ENCODE data around the gene CLCN5.
A peak's percentile ranks its signal among the peaks of the same experiment; 100 is the strongest.
"Not testable (repeated sequence)": the region's sequence is repeated elsewhere in the genome, so short reads cannot be mapped to it uniquely, and the experiment has no call there.

The CLCN5 gene

DNA sequence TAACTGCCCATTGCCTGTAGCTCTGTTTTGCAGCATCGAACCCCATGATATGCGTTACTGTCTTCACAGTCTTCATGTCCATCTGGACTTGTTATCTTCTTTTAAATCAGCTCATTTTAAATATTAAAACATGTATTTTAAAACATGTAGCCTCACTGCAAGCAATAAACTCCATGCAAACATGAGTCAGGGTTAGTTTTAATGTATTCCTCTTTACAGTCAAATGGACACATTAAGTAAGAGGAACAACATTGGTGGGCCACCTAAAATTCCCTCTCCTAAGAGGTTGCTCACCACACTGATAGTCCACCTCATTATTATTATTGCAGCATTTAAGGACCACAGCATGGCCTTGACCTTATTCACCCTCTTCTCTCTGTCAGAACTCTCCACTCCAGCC lies 74.1 kb downstream of the CLCN5 start:
- DNase-seq: no peak

DNA sequence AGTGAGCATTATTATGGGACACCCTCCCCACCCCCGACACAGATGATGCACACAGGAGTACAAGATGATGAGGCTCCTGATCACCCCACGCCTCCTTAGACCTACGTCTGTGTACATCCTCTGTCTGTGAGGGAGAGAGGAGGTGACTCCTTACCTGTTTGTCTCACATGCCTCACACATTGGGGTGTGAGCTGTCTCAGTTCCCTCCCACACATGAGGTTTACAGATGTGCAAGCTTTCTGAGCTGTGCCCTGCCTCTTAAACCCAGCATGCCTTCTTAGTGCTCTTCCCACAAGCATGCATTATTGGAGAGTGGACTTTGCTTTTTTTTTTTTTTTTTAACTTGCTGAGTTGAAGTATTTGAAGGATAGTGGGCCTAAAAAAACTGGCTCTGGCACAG lies 76.7 kb downstream of the CLCN5 start:
- no peak for DNase-seq

DNA sequence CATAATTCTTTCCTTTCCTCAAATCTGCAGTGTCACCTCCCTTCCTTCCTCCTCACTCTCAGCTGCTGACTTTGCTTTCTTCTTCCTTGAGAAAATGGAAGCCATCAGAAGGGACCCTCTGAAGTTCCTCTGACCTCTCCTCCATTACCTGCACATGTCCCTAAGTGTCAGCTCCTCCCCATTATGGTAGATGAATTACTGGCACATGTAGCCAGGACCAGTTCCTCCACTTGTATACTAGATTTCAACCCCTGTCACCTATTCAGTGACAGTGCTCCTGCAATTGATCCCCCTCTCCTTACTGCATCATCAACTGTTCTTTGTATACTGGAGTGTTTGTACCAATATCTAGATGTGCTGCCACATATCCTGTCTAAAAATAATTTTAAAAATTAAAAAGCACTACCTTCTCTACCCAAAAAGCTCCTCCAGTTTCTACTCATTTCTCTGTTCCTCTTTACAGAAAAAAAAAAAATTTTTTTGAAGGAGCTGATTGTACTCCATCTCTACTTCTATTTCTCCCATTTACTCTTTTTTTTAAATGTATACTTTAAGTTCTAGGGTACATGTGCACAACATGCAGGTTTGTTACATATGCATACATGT lies 78.6 kb downstream of the CLCN5 start:
- DNase-seq: no peak

DNA sequence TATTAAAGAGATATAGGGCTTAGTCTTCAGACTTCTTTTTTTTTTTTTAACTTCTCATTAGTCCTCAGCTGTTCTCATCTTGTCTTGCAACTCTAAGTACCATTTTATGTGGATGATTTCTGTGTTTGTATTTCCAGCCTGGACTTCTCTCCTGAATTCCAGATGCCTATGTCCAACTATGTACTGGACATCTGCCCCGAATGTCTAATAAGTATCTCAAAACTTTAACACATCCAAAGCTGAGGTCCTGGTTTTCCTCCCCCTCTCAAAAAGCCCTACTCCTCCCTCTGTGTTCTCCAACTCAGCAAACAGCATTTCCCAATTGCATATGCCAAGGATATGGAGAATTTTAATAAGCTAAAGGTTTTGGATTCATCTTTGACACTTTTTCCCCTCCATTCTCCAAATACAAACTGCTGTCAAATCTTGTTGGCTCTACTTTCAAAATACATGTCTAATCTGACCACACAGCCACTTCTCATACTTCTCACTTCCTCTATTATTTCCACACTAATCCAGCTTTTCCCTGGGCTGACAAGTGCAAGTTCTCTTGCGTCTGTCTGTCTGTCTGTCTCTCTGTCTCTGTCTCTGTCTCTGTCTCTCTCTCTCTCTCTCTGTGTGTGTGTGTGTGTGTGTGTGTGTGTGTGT lies 79.8 kb downstream of the CLCN5 start:
- no peak for DNase-seq

DNA sequence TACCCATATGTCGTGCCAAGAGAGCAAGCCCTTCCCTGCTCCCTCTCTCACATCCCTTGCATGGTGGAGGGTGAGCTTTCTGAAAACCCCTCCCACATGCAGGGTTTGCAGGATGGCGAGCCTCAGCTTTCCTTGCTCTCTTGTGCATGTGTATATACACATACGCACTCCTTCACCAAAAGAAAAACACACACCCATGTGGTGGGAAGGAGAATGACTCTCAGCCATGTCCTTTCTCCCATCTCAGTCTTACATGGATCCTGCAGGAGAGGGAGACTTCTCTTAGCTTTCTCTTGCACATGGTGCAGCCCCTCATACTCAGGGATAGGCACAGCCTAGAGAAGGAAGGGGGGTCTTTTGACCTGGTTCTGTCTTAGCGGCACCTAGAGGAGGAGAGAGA lies 81.1 kb downstream of the CLCN5 start:
- no peak for DNase-seq

DNA sequence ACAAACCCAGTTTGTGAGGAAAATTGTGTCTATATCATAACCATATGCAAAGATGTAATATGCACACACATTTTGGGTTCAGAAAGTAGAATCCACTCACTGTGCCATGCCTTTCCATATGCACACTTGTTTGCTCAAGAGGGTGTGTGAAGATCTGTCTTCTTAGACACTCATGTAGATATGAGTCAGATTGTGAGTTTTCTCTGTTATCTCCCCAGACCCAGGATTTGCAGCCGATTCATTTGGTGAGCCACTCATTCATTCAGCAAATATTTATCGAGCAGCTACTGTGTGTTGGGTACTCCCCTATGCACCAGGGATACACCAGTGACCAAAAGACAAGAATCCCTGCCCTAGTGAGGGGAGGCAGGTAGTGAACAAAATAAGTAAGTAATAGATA lies 81.5 kb downstream of the CLCN5 start:
- DNase-seq: no peak

DNA sequence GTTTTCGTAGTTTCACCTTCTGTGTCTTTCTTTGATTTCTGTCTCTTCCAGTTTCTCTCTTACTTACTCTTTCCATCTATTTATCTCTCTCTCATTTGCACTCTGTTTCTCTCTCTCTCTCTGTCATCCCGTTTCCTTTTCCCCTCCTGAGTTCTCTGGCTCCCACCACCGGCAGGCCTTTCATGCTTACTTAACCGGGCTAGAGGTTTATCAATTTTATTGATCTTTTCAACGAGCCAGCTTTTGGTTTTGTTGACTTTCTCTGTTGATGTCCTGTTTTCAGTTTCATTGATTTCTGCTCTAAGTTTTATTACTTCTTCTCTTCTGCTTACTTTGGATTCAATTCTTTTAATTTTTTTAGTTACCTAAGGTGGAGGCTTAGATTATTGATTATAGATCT lies 103.2 kb downstream of the CLCN5 start:
- DNase-seq: not testable (repeated sequence)

DNA sequence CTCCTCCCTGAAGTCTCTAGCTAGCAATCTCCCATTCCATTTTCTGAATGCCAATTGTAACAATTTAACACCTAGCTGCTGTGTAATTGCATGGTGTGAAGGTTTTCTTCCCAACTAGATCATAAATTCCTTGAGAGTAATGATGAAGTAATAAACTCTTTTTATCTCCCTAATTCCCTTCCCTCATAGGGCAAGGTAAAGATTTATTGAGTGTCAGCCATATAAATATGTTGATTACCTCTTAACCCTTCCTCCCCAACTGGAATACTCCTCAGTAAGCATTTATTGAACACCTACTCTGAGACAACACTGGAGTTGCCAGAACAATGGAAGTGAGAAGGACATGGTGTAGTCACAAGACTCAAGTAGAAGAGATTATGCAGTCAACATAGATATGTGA lies 112.7 kb downstream of the CLCN5 start:
- DNase-seq: no peak

DNA sequence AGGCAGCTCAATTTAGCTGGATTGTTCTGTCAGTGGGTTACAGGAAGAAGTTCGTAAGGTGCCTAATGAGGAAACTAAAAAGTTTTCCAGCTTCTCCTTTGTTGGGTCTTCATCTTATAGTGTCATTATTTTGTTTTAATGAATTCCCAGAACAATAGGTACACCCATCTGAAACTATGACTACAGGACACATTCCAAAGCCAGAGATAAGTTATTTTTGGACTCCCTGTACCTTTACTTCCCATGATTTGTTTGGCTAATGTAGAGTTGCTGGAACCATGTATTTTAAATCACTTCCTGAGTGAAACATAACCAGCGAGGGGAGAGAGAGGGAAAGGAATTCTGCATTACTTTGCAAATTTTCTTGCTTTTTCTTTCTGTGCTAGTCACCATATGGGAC lies 114.0 kb downstream of the CLCN5 start:
- no peak for DNase-seq

DNA sequence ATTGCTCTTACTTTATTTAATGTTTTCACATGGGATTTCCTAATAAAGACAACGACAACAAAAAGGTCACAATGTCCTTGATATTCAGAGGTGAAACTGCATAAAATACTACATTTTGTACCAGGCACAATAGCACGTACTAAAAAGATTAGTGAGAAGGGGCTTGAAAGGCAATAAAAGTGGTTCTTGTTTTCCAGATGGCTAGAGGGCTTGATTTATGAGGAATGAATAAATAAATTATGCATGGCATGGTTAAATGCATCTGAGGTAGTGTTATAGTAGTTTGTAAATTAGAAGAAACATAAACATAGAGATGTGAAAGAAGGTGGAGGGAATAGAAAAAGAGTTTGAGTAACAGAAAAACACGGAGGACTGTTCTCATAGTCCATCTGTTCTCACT lies 123.4 kb downstream of the CLCN5 start:
- DNase-seq: no peak

DNA sequence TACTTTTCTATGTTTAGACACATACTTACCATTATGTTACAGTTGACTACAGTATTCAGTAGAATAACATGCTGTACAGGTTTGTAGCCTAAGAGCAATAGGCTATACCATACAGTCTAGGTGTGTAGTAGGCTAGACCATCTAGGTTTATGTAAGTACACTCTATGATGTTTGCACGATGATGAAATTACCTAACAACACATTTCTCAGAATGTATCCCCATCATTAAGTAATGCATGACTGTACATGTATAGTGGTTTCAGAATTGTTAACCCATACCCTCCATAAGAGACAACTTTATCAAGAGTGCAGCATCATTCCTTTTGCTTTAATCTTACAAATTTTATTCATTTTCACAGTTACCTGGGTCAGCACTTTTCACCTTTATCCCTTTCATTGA lies 126.8 kb downstream of the CLCN5 start:
- no peak for DNase-seq

DNA sequence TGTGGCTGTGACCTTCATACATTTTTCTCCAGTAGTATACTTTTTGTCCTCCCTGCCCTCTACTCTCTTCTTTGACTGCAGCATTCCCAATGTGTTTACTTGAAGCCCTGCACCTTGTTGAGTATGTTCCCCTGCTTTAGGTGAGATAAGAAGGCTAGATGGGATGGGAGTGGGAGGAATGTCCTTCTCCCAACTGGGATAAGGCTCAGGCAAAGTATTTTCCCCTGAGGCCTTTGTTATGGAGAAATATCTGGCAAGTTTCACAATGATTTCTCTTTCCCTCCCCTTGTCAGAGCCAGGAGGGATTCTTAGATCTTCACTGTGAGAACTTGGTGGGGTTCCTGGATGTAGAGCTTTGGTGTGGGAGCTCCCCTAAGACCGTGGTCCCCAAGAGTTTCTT lies 131.8 kb downstream of the CLCN5 start:
- no peak for DNase-seq

DNA sequence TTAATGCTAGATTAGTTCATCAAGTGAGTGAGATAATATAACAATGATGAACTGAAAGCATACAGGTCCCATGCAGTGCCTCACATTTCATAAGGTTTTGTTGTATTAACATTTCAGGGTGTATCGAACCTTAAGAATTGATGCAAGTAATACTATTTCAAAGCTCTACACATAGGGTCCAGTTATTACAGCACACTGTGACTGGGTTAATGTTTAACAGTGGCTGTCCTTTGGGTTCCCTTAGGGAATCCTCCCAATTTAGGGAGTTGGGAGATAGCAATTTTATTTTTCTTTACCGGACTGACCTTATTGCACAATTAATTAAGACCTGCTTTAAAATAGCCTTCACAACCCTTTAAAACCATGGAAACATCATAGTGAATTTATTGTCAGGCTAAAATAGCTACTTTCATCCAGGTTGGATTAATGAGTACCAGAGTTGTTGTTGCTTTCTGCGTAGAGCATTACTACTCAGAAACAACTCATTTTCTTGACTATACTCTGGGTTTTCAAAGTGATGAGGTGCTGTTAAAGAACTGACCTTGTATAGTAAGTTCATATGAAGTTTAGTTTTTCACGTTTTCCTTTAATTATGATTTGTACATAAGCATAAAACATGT lies 144.0 kb downstream of the CLCN5 start:
- DNase-seq: no peak

DNA sequence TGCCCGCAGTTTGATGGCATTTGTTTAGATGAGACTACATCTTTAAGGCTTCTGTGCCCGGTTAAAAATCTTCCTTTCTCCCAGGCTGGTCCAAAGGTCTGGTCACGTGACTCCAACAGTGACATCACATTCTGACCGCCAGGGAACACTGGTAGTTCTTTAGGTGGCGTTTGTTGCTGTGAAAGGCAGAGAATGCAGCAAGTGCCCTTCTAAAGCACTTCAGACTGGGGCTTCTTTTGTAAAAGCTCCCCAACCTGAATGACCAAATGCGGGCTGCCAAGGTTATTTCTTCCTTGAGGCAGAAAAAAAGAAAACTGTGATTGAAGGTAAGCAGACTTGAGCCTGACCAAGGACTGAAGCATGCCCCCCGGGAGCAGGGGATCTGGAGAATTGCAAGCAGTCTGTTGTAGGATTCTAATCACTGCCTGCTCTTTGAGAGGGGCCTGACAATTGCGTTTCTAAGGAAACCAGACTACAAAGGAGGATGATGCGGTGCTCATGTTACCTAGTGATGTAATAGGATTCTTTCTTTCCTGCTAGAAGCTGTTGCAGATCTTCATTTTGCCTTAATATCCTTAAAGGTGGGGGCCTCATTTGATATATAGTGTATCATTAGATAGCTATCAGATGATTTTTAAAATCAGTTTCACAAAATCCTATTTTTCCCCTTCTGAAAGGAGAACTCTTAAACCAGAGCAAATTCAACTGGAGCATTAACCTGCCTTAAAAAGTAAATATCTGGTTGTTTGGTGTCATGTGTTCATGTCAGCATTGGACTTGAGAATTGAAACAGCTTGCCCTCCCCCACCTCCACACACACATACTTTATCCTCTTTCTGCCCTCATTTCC lies 145.3 kb downstream of the CLCN5 start:
- DNase-seq: no peak

DNA sequence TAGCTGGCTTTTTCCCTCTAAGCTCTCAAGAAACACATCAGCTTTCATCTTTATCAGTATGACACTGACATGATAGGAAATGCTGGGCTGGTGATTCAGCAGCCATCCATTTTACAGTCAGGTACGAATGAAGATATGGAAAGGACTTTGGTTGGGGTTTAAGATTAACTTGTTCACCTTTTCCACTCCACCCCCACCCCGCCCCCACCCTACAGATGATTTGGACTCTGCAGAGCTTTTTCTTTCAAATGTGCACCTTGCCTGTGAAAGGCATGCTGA lies 145.8 kb downstream of the CLCN5 start:
- DNase-seq: no peak

DNA sequence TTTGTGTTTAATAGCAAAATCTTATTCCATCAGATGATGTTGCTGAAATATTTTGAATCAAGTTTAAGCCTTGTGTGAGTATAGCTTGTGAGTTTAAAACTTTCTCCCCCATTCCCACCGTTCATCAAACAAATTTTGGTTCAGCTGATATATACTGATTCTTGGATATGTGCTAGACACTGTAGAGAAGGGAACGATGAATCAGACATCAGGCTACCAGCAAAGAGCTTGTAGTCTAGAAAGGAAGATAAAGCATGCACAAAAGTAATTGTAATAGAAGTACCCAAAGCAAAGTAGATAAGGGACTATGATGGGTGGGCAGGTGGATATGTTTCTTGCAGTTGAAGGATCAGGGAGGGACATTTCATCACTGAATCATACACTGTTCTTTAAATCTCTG lies 146.5 kb downstream of the CLCN5 start:
- DNase-seq: no peak

DNA sequence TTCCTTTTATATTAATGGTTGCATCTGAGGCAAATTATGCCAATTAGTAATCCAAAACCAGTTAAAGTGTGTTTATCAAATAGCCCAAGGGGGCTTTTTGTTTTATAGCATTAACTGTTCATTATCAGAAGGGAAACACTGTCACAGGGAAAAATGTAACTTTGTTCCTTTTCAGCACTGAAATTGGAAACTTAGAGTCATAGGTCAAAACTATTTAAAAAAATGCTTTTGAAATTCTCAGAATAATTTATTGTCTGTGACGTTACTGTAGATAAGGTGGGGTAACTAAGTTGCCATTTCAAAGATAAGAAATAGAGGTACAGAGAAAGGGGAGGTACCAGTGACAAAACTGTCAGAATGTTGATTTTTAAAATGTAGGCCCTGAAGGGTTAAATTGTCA lies 149.1 kb downstream of the CLCN5 start:
- DNase-seq: no peak

DNA sequence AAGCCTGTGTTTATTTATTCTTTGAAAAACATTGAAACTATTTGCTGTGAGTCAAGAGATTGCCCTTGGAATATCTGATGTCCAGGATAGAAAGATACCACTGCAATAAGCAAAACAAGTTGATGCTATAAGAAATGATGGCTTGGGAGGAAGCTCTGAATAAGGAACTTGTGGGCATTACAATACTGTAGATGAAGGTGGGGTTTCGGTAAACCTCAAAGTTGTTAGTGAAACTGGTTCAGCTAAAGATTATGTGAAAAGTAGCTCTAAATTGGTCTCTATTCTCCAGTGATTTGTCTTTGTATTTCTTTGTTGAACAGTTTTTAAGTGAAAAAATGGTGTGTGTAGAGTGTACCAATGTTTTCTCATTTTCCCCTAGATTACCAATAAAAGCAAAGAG lies 149.7 kb downstream of the CLCN5 start:
- DNase-seq: no peak

DNA sequence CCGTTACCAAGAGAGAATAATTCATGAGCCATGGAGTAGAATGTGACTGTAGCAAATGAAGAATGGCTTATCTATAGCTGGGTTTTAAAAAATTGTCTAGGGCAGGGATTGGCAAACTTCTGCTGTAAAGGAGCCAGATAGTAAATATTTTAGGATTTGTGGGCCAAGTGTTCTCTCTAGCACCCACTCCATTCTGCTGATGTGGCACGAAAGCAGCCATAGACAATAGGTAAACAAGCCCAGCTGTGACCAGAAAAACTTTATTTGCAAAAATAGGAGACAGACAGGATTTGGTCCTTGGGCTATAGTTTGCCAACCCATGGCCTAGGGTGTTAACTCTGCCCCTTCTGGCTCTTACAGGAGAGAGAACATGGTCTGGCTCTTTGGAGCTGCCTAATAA lies 151.2 kb downstream of the CLCN5 start:
- no peak for DNase-seq

DNA sequence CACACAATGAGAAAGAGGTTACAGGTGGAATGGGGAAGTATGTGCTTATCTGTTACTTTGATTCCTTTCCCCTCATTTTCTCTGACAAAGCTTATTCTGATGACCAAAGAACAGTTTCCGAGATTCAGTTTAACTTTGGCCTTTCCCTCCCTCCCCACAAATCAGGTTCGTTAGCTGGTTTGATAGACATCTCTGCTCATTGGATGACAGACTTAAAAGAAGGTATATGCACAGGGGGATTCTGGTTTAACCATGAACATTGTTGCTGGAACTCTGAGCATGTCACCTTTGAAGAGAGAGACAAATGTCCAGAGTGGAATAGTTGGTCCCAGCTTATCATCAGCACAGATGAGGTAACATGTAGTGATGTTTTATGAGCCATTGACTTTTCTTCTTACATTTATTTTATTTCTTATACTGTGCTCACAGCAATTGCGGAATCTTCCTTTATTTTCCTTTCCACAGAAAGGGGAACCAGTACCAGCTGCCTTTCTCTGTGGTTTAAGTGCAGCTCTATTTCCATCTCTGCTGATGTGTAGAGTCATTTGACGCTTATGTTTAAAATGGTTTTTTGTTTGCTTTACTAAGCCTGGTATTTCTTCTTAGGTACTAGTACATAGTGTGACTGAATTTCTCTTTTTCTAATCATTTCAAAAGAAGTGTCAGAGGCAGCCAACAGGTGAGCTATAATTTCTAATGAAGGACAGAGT lies 153.4 kb downstream of the CLCN5 start:
- no peak for DNase-seq

DNA sequence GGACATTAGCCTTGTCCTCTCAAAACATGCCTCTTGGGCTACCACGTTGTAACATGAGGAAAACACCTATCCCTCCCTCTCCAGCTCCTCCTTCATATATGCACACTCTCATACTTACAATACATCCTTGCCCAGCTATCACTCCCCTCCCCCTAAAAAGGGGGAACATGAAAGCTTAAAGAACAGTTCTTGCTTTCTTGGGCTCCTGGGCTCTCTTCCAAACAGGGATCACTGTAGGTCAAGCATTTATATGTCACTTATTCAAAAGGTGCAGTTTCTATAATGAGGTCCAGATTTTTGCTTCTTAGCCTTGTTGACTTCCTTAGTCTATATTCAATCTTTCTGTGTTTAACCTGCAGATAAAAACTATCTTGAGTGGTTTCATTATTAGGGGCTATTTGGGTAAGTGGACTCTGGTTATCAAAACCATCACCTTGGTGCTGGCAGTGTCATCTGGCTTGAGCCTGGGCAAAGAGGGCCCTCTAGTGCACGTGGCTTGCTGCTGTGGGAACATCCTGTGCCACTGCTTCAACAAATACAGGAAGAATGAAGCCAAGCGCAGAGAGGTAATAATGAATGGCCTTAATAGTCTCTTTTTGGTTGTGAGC lies 159.0 kb downstream of the CLCN5 start:
- peak in 1 of 2 experiments; percentile 45 for DNase-seq

DNA sequence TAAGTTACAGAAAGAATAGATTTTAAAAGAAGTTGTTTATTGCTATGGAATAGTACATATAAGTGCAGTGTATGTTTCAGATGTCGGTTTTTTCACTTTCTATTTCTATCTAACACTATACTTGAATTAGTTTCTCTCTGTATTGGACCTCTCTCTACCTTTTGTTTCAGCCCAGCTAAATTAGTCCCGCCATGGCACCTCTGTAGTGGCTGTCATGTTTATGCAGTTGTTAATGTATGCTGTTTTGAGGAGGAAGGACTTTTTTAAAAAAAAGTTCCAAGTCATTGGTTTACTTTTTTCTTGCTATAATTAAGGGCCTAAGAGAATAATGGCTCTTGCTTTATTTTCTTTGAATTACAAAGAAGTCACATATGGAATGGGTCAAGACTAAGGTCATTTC lies 160.3 kb downstream of the CLCN5 start:
- DNase-seq: no peak

DNA sequence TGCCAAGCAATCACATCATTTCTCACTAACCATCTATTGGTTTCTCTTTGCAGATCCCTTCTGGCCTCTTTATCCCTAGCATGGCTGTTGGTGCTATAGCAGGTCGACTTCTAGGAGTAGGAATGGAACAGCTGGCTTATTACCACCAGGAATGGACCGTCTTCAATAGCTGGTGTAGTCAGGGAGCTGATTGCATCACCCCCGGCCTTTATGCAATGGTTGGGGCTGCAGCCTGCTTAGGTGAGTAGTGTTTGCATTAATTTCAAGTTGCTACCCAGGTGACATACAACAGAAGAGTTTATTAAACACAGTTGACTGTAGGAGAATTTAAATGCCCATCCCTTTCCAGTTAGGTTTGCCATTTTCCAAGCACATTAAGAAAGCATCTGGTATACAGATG lies 166.2 kb downstream of the CLCN5 start:
- DNase-seq: no peak
